ENCODE measurements around the gene HSPA14. TPM values are rescaled to one million over a fixed set of nuclear protein-coding genes. Genes with fewer than 3 reads are reported as not detected.

HSPA14 gene
- total and polyA plus RNA-seq, 2 of the 8 experiments (the other 6 are each of a cell fraction or from before 2014, with no cell fraction given): 20.5 to 36.4 TPM

DNA sequence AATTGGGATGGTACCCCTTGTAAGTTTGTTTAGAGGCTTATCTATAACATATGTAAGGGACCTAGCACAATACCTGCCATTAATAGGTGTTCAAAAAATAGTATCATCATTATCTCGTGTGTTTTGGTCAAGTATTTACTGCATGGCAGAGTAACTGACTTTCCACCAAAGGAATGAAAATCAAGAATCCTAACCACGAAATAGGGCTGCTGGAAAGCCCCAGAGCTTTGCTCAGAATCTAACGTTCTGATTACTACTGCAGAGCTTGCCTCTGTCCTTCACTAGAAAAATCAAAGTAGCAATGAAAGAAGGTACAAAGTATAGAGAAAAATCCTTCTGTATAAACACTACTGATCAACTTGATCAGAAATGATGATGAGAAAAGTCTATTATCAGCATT is 80.9 kb downstream of the HSPA14 start (continued):
- TF ChIP-seq, protein P1, sequence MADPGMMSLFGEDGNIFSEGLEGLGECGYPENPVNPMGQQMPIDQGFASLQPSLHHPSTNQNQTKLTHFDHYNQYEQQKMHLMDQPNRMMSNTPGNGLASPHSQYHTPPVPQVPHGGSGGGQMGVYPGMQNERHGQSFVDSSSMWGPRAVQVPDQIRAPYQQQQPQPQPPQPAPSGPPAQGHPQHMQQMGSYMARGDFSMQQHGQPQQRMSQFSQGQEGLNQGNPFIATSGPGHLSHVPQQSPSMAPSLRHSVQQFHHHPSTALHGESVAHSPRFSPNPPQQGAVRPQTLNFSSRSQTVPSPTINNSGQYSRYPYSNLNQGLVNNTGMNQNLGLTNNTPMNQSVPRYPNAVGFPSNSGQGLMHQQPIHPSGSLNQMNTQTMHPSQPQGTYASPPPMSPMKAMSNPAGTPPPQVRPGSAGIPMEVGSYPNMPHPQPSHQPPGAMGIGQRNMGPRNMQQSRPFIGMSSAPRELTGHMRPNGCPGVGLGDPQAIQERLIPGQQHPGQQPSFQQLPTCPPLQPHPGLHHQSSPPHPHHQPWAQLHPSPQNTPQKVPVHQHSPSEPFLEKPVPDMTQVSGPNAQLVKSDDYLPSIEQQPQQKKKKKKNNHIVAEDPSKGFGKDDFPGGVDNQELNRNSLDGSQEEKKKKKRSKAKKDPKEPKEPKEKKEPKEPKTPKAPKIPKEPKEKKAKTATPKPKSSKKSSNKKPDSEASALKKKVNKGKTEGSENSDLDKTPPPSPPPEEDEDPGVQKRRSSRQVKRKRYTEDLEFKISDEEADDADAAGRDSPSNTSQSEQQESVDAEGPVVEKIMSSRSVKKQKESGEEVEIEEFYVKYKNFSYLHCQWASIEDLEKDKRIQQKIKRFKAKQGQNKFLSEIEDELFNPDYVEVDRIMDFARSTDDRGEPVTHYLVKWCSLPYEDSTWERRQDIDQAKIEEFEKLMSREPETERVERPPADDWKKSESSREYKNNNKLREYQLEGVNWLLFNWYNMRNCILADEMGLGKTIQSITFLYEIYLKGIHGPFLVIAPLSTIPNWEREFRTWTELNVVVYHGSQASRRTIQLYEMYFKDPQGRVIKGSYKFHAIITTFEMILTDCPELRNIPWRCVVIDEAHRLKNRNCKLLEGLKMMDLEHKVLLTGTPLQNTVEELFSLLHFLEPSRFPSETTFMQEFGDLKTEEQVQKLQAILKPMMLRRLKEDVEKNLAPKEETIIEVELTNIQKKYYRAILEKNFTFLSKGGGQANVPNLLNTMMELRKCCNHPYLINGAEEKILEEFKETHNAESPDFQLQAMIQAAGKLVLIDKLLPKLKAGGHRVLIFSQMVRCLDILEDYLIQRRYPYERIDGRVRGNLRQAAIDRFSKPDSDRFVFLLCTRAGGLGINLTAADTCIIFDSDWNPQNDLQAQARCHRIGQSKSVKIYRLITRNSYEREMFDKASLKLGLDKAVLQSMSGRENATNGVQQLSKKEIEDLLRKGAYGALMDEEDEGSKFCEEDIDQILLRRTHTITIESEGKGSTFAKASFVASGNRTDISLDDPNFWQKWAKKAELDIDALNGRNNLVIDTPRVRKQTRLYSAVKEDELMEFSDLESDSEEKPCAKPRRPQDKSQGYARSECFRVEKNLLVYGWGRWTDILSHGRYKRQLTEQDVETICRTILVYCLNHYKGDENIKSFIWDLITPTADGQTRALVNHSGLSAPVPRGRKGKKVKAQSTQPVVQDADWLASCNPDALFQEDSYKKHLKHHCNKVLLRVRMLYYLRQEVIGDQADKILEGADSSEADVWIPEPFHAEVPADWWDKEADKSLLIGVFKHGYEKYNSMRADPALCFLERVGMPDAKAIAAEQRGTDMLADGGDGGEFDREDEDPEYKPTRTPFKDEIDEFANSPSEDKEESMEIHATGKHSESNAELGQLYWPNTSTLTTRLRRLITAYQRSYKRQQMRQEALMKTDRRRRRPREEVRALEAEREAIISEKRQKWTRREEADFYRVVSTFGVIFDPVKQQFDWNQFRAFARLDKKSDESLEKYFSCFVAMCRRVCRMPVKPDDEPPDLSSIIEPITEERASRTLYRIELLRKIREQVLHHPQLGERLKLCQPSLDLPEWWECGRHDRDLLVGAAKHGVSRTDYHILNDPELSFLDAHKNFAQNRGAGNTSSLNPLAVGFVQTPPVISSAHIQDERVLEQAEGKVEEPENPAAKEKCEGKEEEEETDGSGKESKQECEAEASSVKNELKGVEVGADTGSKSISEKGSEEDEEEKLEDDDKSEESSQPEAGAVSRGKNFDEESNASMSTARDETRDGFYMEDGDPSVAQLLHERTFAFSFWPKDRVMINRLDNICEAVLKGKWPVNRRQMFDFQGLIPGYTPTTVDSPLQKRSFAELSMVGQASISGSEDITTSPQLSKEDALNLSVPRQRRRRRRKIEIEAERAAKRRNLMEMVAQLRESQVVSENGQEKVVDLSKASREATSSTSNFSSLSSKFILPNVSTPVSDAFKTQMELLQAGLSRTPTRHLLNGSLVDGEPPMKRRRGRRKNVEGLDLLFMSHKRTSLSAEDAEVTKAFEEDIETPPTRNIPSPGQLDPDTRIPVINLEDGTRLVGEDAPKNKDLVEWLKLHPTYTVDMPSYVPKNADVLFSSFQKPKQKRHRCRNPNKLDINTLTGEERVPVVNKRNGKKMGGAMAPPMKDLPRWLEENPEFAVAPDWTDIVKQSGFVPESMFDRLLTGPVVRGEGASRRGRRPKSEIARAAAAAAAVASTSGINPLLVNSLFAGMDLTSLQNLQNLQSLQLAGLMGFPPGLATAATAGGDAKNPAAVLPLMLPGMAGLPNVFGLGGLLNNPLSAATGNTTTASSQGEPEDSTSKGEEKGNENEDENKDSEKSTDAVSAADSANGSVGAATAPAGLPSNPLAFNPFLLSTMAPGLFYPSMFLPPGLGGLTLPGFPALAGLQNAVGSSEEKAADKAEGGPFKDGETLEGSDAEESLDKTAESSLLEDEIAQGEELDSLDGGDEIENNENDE (IDR thresholded peaks at IDR 0.05; ENCODE audit: insufficient replicate concordance, low read length): no peak
- no peak for TF ChIP-seq KDM5A (IDR thresholded peaks at IDR 0.05; ENCODE audit: low read length)

All from H1 (cell line).